Measurements from ENCODE around the gene GATA5.
A peak's percentile ranks its signal among the peaks of the same experiment; 100 is the strongest.

GATA5 gene
- 0 reads per million in 2 donors for total RNA-seq

- no peak for DNase-seq
These were observed at the start of gene GATA5 for GRCh38 chr20:62475772-62476055. Gene GATA5 (minus strand): TSS chr20:62475995. CDS start chr20:62475521, 474 bp downstream.

GRCh38 chr20:62525014-62525413 is 49.2 kb upstream of the GATA5 start:
- no peak for DNase-seq

GRCh38 chr20:62524505-62524911 is 48.7 kb upstream of the GATA5 start:
- no peak for DNase-seq

GRCh38 chr20:62523473-62524203 is 47.8 kb upstream of the GATA5 start:
- DNase-seq: peak in 2 of 5 experiments; percentile 13 to 48

- no peak for DNase-seq
These were observed 47.1 kb upstream of the GATA5 start for GRCh38 chr20:62522748-62523396.

- DNase-seq: no peak
These were observed 44.0 kb upstream of the GATA5 start for GRCh38 chr20:62519826-62520225.

- DNase-seq: no peak
These were observed 43.1 kb upstream of the GATA5 start for GRCh38 chr20:62518911-62519310.

GRCh38 chr20:62517901-62518610 is 42.3 kb upstream of the GATA5 start:
- no peak for DNase-seq

GRCh38 chr20:62517168-62517567 is 41.4 kb upstream of the GATA5 start:
- no peak for DNase-seq

GRCh38 chr20:62516338-62516737 is 40.5 kb upstream of the GATA5 start:
- DNase-seq: no peak

- no peak for DNase-seq
These were observed 40.0 kb upstream of the GATA5 start for GRCh38 chr20:62515826-62516225.

GRCh38 chr20:62515280-62515679 is 39.5 kb upstream of the GATA5 start:
- no peak for DNase-seq

- DNase-seq: no peak
These were observed 38.2 kb upstream of the GATA5 start for GRCh38 chr20:62513991-62514390.

- no peak for DNase-seq
These were observed 36.3 kb upstream of the GATA5 start for GRCh38 chr20:62511915-62512610.

- DNase-seq: no peak
These were observed 35.6 kb upstream of the GATA5 start for GRCh38 chr20:62511300-62511914.

- peak in 1 of 5 experiments; percentile 30 for DNase-seq
These were observed 32.9 kb upstream of the GATA5 start for GRCh38 chr20:62508641-62509051.

- DNase-seq: no peak
These were observed 32.3 kb upstream of the GATA5 start for GRCh38 chr20:62507991-62508640.

GRCh38 chr20:62507323-62507722 is 31.5 kb upstream of the GATA5 start:
- no peak for DNase-seq

- no peak for DNase-seq
These were observed 31.0 kb upstream of the GATA5 start for GRCh38 chr20:62506791-62507190.

- DNase-seq: no peak
These were observed 30.3 kb upstream of the GATA5 start for GRCh38 chr20:62506087-62506486.

GRCh38 chr20:62505337-62506045 is 29.7 kb upstream of the GATA5 start:
- DNase-seq: no peak

- no peak for DNase-seq
These were observed 28.5 kb upstream of the GATA5 start for GRCh38 chr20:62504323-62504722.
